Vagina (tissue), 2 donors: Measurements from ENCODE around the gene BCKDHA. TPM values are rescaled to one million over a fixed set of nuclear protein-coding genes. Genes with fewer than 3 reads are reported as not detected.

ENCODE experiments used
- DNase-seq, 2 donors: peaks; one replicate each; pipeline ENCODE4 v3.0.0-alpha.2; 2017; ENCODE audit errors: extremely low spot score in 2 of 2
- H3K27ac ChIP-seq: fragments of 200-600 bp; sonication (generic); one replicate; pipeline ENCODE4 v1.5.1; 2019
- H3K27me3 ChIP-seq: fragments of 200-600 bp; sonication (generic); one replicate; pipeline ENCODE4 v1.5.1; 2019
- H3K36me3 ChIP-seq, 2 donors: fragments of 200-600 bp; sonication (generic); one replicate each; pipeline ENCODE4 v1.5.1; 2017 to 2019
- H3K4me1 ChIP-seq: fragments of 200-600 bp; sonication (generic); one replicate; pipeline ENCODE4 v1.5.1; 2019
- H3K4me3 ChIP-seq, 2 donors: fragments of 200-600 bp; sonication (generic); 1 replicate in 1 of 2; 2 replicates in 1 of 2; pipeline ENCODE4 v1.5.1; 2016 to 2019
- H3K9me3 ChIP-seq: fragments of 200-600 bp; sonication (generic); one replicate; pipeline ENCODE4 v1.5.1; 2019
- CTCF ChIP-seq, 3 experiments: fragments of 450-650 bp in 2 of 3; fragments of 200-600 bp in 1 of 3; sonication (generic) in 1 of 3; IDR thresholded peaks; one replicate each; pipeline ENCODE4 v1.5.1; 2017 to 2019; ENCODE audit warnings: antibody characterized with exemption in 3 of 3, mild to moderate bottlenecking in 2 of 3, moderate library complexity in 2 of 3
- POLR2A ChIP-seq, 2 donors: fragments of 450-650 bp; IDR thresholded peaks; one replicate each; pipeline ENCODE4 v1.6.1; 2017; ENCODE audit warnings: antibody characterized with exemption in 2 of 2, mild to moderate bottlenecking in 2 of 2, moderate library complexity in 2 of 2
- POLR2AphosphoS5 ChIP-seq, 2 donors: sonication (generic); formaldehyde crosslinking; IDR thresholded peaks; one replicate each; pipeline ENCODE4 v1.9.0; 2017; ENCODE audit warnings: antibody characterized with exemption in 2 of 2, mild to moderate bottlenecking in 2 of 2, low read depth in 1 of 2; ENCODE audit not compliant: insufficient read depth in 1 of 2
- intact Hi-C: fragments of 100-400 bp; cut with DNase I; formaldehyde crosslinking; loops from one replicate; pipeline ENCODE4 v1.15.1; 2023
- total RNA-seq: library from RNA; depleted of rRNA; stranded (reverse); fragments of >200 nt; gene quantifications from one replicate; pipeline ENCODE4 v1.2.3, GENCODE V29; 2016

The BCKDHA gene
- total RNA-seq, 1 donor from 2014 or later = 68.5 TPM

GRCh38 chr19:41441321-41441945 is 43.8 kb downstream of the BCKDHA start:
- no peak for DNase-seq
- intact Hi-C loops = no loop called here
- no peaks in the 10 kb centered on the region for H3K9me3 ChIP-seq
- no peak overlapping the region for H3K27ac ChIP-seq
- H3K27me3 ChIP-seq = no peaks in the 10 kb centered on the region
- TF ChIP-seq POLR2AphosphoS5 (IDR thresholded peaks at IDR 0.05; ENCODE audit: insufficient read depth in 1 of 2, low read depth in 1 of 2) = no peak
- TF ChIP-seq POLR2A (IDR thresholded peaks at IDR 0.05) = no peak
- no peak for TF ChIP-seq CTCF (IDR thresholded peaks at IDR 0.05)
- H3K4me1 ChIP-seq = peaks cover 20% of the 10 kb centered on the region
- H3K36me3 ChIP-seq = no peaks in the 10 kb centered on the region
- no peak overlapping the region for H3K4me3 ChIP-seq

- H3K9me3 ChIP-seq = no peaks in the 10 kb centered on the region
- H3K4me3 ChIP-seq = no peak within 1 kb of the TSS
- DNase-seq = no peak
- H3K4me1 ChIP-seq = peaks cover 20% of the 10 kb centered on the region
- no peaks in the 10 kb centered on the region for H3K36me3 ChIP-seq
- H3K27ac ChIP-seq = no peak within 1 kb of the TSS
- intact Hi-C loops = no loop called here
- H3K27me3 ChIP-seq = no peaks in the 10 kb centered on the region
- TF ChIP-seq CTCF (IDR thresholded peaks at IDR 0.05) (no peak), POLR2AphosphoS5 (IDR thresholded peaks at IDR 0.05; ENCODE audit: insufficient read depth in 1 of 2, low read depth in 1 of 2) (no peak)
These were observed 45.1 kb downstream of the BCKDHA start, which contains the start of gene ERICH4 for GRCh38 chr19:41442473-41443355. Gene ERICH4 (plus strand): TSS chr19:41443156. CDS start chr19:41443170, 14 bp downstream.

GRCh38 chr19:41443813-41444455 is 46.3 kb downstream of the BCKDHA start:
- no peak overlapping the region for H3K27ac ChIP-seq
- intact Hi-C loops = no loop called here
- H3K9me3 ChIP-seq = no peaks in the 10 kb centered on the region
- no peaks in the 10 kb centered on the region for H3K27me3 ChIP-seq
- no peaks in the 10 kb centered on the region for H3K36me3 ChIP-seq
- TF ChIP-seq POLR2A (IDR thresholded peaks at IDR 0.05) (no peak), POLR2AphosphoS5 (IDR thresholded peaks at IDR 0.05; ENCODE audit: insufficient read depth in 1 of 2, low read depth in 1 of 2) (no peak), CTCF (IDR thresholded peaks at IDR 0.05) (no peak)
- DNase-seq = no peak
- H3K4me1 ChIP-seq = peaks cover 17% of the 10 kb centered on the region
- no peak overlapping the region for H3K4me3 ChIP-seq

GRCh38 chr19:41445575-41445974 is 48.0 kb downstream of the BCKDHA start:
- Histone ChIP-seq H3K4me1 (peaks cover 11% of the 10 kb centered on the region), H3K9me3 (no peaks in the 10 kb centered on the region), H3K27me3 (no peaks in the 10 kb centered on the region), H3K4me3 (no peak overlapping the region), H3K27ac (no peak overlapping the region), H3K36me3 (no peaks in the 10 kb centered on the region)
- no peak for DNase-seq
- intact Hi-C loops = no loop called here
- TF ChIP-seq CTCF (IDR thresholded peaks at IDR 0.05) (no peak), POLR2AphosphoS5 (IDR thresholded peaks at IDR 0.05; ENCODE audit: insufficient read depth in 1 of 2, low read depth in 1 of 2) (no peak), POLR2A (IDR thresholded peaks at IDR 0.05) (no peak)
